Left cardiac atrium (tissue), 4 donors: Measurements from ENCODE around the gene CACNA1E. TPM values are rescaled to one million over a fixed set of nuclear protein-coding genes. Genes with fewer than 3 reads are reported as not detected.

Source experiments
- ATAC-seq, 2 donors: fragments of 200-7000 bp; cut with Tn5 transposase; one replicate each; pipeline ENCODE4 v1.9.1; 2020; ENCODE audit warnings: mild to moderate bottlenecking in 2 of 2, moderate library complexity in 2 of 2
- DNase-seq: peaks from one replicate; pipeline ENCODE4 v3.0.0-alpha.2; 2020
- intact Hi-C, 2 donors: fragments of 100-400 bp; cut with DNase I; formaldehyde crosslinking; loops; one replicate each; pipeline versions ENCODE4 v1.14.1 to v1.15.1; 2022 to 2023
- total RNA-seq, 2 donors: library from RNA; stranded (reverse); fragmentation: NEBNext Ultra II Directional; extraction: Animal tissue kit (Norgen Biotek cat#: 25700); gene quantifications; one replicate each; pipeline ENCODE4 v1.2.1, GENCODE V29; 2021
- donor health status: DM: no; HTN: yes; CAD: no.
- donor health status: DM: no; HTN: yes; CAD: no; lungs with severe emphysema.
- donor health status: DM: yes; HTN: yes; CAD: no.
- donor health status: Dilated cardiomyopathy.

The CACNA1E gene
- total RNA-seq, 2 donors from 2014 or later, result 0.55 to 1.3 TPM

DNA sequence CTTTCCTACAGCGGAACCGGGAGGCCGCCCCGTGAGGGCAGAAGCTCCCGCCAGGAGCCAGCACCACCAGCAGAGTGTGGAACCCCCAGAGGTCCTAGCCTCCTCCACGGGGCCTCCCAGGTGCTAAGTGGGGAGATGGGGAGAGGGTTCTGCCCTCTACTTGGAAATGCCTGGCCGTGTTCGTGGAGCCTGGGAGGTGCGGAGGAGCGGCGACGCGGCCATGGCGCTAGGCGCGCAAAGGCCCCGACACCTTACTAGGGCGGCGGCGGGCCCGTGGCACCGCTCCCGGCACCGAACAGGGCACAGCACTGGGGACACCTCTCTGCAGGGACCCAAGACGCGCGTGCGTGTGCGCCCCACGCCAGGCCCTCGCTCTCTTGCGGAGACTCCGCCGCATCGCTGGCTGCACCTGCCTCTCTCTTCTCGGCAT is 1.3 kb upstream of the CACNA1E start:
- intact Hi-C loops, result loop anchor here in 1 of 2 donors (5.0 to 10.0 kb wide), 2 partner anchors 190 to 603 kb away; no protein-coding TSS in a partner anchor
- DNase-seq, result no peak

DNA sequence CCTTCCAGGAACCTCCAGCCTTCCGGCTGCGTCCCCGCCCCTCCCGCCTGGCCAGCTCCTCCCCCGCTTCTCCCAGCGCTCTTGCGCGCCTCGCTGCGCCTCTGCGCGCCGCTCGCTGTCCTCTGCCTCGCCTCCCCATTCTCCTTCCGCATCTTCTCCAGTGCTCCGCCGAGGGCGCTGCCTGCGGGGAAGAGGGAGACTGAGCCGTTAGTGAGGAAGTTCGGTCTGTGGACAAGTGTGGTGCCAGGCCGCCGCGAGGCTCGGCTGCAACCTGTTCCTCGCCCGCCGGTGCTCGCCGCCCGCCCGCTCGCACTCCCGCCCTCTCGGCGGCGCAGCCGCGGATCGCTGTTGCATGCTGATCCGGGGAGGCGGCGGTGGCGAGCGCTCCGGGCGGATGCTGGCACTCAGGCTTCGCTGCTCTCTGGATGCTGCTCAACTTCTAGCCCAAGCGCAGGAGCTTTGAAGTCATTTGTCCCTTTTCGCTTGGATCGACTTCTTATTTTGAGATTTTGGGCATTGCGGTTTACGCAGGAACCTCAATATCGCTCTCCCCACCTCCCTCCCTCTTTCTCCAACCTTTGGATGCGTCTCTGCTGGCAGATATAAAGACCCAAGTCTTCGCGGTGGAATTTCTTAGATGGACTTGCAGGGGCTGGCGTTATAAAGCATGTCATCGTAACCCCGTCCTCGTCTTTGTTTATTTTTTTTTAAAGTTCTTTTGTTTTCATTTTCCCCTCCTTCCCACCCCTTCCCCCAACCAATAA is 614 bp upstream of the CACNA1E start:
- peak; percentile 13 to 51 for ATAC-seq
- intact Hi-C loops, result loop anchor here in 1 of 2 donors (5.0 to 10.0 kb wide), 2 partner anchors 190 to 602 kb away; no protein-coding TSS in a partner anchor
- peak; percentile 37 for DNase-seq

More for the DNA sequence above, 1.3 kb upstream of the CACNA1E start:
- ATAC-seq, result no peak

DNA sequence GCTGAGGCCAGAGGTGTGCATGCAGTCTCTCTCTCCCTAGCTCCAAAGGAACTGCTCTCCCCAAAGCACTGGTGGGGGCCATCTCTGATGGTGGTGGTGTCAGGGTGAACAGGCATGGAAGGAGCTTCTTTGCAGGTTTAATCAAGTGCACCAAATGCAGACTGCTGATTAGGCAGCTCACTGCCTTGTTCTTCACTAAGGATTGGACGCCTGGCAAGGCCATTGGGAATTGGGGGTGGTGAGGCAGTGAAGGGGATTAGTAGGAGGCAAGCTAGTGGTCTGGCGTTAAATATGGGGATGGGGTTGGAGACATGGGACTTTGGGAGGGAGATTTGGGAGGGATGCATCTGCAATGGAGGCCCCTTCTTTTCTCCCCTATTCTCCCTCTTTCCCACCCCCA is 1.5 kb downstream of the CACNA1E start:
- intact Hi-C loops, result loop anchor here in 1 of 2 donors (5.0 to 10.0 kb wide), 2 partner anchors 187 to 600 kb away; no protein-coding TSS in a partner anchor
- ATAC-seq (no peak), DNase-seq (no peak)

DNA sequence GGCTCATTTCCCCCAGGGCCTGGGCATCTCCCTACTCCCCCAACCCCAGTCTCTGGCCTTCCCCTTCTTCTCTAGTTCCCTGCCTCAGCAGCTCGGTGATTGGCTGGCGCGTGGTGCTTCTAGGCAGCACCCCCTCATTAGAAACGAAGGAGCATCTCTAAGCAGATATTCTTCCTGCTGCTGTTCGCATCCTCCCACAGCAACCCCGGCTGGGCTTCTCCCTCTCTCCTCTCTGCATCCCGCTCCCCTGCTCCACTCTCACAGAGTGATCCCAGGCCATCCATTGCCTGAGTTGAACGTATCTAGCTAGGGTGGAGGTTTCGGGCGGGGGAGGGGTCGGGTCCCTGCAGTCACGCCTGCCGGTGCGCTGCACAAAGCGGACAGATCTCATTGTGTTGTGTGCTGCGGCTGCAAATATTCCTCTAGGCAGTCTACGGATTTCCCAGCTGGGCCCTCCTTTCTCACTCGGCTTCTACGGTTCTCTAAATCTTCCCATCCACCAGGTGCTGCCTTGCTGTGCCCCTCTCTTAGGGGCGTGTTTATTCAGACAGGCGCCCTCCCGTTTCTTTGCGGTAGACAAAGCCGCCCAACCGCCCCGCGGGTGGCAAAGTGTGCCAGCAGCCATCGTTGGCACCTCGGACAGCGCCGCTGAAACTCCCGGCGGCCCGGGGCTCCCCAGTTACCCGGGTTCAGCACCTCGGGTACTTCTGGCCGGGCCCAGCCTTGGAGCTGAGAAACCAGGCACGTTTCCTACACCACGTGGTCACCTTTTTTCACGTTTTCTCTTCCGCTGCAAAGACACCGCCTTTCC is 2.2 kb downstream of the CACNA1E start:
- intact Hi-C loops, result loop anchor here in 1 of 2 donors (10.0 kb wide), 1 partner anchor 599 kb away; no protein-coding TSS in a partner anchor
- no peak for DNase-seq
- ATAC-seq, result peak in 1 of 2 donors; percentile 18

DNA sequence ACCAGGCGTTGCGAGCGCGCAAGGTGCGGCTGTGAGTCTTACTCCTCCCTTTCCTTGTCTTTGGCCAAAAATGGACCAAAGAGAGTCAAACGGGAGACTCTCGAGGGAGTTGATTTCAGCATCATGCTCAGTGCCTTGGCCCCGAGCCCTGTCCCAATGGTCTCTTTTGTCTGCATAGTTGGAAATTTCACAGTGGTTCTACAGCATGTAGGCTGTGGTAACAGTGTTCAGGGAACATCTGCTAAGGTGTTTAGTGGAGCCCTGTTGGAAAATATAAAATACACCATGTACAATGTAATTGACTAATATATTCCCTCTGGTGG is 2.7 kb downstream of the CACNA1E start:
- ATAC-seq (peak in 1 of 2 donors; percentile 8), DNase-seq (no peak)
- intact Hi-C loops, result loop anchor here in 1 of 2 donors (10.0 kb wide), 1 partner anchor 599 kb away; no protein-coding TSS in a partner anchor

DNA sequence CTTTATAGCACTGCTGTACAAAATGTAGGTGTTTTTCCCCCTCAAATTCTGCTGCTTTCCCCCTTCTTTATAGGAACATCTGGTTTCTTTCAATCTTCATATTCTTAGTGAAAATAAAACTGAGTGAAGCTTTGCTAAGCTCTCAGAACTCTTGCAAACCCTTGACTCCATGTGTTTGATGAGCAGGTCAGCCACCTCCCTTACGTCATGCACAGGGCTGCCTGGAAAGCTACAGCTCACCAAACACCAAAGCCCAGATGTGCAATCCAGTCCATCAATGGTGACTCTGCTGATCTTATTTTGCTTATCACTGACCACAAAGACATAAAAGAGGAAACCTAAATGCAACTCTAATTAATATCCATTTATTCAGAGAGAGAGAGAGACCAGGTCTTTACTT is 5.5 kb downstream of the CACNA1E start:
- ATAC-seq (no peak), DNase-seq (no peak)
- intact Hi-C loops, result loop anchor here in 1 of 2 donors (10.0 kb wide), 1 partner anchor 596 kb away; no protein-coding TSS in a partner anchor

DNA sequence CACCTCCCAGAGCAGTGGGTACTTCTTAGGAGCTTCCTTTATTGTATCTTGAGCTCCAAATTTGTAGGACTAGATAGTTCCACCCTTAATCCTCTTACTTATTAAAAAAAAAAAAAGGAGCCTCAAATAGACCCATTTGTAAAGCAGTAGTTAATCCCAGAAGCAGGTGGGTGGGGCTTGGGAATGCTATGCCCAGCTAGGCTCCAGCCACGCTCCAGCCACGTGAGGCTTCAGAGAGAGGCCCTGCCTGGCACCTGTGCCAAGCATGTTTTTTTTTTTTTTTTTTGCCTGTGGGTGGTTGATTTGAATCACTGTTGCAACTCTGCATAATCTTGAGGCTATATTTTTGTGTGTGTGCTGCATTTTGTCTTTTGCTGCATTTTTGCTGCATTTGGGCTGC is 7.0 kb downstream of the CACNA1E start:
- intact Hi-C loops, result no loop called here
- no peak for ATAC-seq
- no peak for DNase-seq

DNA sequence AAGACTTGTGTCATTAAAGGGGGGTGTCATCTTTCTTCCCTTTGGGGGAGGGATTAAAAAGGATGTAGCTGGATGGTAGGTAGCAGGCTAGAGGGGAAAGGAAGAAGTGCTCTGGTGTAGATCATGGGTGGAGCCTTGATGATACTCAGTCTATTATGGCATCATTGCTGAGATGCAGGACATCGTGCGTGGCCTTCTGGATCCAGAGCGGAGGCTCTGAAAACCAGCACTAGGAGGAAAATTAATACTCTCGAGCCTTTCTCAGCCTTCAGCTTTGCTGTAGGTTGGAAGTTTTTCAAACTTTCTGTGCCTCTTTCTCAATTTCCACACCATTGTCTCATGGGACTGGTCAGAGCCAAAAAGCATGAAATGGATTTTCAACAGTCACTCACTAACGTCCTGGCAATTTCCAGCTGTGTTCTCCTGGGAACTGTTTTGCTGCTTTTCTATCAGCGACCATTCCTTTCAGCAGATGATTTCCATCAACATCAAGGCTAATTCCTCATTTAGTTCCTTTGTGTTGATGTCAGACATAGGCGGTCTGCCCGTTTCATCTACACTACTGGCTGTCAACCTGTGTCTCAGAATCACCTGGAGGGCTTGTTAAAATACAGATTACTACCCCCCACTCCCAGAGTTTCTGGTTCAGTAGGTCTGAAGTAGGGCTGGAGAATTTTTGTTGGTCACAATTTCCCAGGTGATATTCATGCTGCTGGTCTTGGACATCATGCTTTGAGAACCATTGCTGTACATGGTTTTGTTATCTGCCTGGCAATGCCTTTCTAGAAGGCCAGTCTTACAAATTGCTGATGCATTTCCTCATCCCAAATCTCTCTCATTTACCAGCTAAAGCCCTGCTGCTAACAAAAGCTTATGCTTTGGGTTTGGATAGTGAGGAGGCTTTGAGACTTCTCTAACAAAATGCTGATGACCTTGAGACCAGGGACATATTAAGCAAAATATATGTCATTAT is 7.7 kb downstream of the CACNA1E start:
- DNase-seq (no peak), ATAC-seq (peak; percentile 55 to 84)
- intact Hi-C loops, result no loop called here

DNA sequence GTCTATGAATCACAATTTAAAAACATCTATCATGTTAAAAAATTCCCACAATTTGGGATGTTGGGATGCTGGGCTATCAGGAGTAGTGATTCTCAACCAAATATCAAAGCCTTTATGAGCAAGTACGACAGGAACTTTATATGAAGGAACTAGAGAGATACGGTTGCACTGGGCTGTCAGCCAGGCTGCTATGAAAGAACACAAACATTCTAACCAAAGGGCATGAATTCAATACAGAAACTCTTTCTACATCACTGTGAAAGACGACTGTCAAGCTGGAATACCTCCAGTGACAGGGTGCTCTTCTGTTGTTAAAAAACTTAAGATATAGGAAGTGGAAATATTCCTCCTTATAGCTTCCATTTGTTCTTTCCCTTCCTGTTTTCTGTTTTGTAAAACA is 9.8 kb downstream of the CACNA1E start:
- no peak for DNase-seq
- intact Hi-C loops, result no loop called here
- ATAC-seq, result no peak

DNA sequence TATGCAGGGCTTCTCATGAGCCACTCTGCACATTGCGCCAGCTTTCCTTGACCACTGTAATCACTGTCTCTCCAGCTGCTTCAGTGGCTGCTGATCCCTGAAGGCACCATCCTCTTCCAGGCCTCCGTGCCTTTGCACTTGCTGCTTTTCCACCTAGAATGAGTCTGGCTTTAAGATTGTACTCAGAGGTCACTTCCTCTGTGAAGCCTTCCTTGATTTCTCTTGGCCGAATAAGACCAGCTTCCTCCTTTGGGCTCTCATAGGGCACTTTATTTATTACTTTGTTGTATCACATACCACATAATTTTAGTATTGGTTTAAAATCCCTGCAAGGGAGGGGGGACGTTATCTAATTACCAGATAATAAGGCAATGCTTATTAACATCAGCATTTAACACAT is 10.6 kb downstream of the CACNA1E start:
- intact Hi-C loops, result no loop called here
- DNase-seq, result no peak
- ATAC-seq, result no peak

DNA sequence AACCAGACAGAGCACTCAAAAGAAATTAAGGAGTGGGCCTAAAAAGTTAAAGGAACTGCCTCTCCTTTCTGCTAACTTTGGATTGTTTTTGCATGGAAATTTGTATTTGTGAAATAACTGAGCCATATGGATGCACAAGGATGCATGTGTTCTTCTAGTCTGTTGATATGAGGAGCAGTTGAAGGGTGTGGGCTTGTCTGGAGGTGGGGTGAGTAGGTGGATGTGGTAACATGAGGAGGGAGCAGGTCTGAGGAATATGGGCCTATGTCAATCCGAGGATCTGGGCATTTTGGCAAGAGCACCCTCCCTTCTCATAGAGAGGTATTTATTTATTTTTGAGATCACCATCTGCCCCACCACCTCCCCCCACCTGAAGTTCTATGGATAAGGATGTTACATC is 13.4 kb downstream of the CACNA1E start:
- no peak for ATAC-seq
- no peak for DNase-seq
- intact Hi-C loops, result no loop called here

DNA sequence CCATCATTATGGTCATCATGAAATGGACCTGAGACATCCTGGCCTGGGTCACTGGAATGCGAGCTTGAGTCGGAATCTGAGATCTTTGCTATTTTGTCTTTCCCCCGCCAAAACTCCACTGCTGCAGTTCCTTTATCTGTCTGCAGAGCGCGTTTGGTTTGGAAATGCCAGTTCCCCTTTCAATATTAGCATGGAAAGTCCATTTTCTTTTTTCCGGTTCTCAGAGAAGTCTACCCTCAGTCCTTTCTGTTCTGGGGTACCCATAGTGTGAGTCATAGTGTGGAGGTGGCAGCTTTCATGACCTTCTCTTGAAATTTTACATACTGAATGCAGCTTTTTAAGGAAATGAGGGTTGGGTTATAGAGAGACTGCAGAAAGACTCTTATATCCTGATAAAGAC is 14.6 kb downstream of the CACNA1E start:
- intact Hi-C loops, result no loop called here
- ATAC-seq (no peak), DNase-seq (no peak)

DNA sequence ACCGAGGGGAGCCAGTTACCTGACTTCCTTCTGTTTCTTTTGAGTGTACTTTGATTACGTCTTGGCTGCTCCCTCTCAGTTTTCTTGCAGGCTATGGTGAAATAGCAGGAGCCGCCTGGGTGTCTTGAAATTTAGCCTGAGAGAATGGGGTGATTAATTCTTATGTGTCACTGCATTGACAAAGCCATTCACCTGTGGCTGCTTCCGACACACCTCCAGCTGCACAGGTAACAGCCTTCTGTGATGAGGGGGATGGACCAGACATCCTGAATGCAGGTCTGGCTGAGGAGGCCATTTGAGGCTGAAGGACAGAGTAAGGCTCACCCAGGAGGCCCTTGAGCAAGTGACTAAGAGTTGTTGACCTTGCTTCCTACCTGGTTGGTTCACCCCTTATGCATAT is 16.5 kb downstream of the CACNA1E start:
- intact Hi-C loops, result no loop called here
- ATAC-seq (no peak), DNase-seq (no peak)

DNA sequence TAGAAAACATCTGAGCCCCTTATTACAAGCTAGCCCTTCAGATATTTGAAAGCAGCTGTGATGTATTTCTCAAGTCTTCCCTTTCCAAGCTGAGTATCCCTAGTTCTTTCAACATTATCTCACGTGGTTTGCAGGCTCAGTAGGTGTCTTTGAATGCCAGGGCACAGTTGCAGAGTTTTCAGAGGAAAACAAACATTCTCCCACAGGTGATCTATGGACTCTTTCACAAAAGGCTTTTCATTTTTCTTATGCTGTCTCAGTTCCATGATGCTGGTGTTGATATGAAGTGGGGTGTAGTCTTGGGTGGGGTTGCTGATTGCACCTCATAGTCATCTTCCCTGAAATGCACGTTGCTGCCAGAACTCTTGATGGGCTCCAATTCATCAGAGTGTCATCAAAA is 17.3 kb downstream of the CACNA1E start:
- DNase-seq (no peak), ATAC-seq (no peak)
- intact Hi-C loops, result no loop called here

DNA sequence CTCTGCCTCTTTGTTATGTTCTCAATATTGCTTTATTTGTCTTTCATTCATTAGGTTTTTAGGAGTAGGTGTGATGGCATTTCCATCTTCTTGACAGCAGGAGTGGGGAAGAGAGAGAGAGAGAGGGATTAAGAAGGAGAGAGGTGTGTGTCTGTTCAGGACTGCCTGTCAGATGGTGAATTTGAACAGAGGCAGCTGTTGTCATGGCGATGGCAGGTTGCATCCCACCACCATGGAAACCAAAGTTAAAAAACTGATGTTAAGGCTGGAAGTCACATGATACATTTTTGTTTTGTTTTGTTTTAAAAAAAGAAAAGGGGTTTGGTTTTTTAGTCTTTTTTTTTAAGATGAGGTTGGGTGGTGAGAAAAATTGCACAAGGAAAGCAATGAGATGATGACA is 18.3 kb downstream of the CACNA1E start:
- DNase-seq, result no peak
- intact Hi-C loops, result no loop called here
- ATAC-seq, result no peak

DNA sequence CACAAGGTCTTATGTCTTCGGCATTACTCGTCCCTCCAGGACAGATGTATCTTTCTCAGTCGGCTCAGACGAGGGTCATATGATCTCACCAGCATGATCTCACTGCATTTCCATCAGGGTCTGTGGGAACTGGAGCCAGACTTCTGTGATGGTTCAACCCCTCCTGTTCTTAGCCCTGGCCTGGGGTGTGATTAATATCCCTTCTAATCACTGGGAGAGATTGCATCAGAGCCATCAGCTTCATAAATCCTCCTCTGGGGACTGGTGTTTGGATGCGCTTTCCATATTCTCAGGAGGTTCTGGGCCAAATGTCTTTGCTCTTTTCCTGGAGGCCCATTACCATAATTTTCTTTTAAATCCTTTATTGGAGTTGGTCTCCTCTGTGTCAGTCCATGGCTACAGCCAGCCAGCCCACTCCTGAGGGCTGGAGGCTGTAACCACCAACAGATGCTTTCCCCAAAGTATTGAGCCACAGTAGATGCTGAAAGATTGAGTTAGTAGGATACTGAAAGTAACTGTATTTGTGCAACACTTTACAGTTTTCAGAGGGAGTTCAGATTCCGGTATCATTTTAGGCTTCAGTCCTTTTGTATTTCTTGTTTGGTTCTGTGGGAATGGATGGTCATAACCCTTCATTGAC is 20.0 kb downstream of the CACNA1E start:
- intact Hi-C loops, result no loop called here
- DNase-seq (no peak), ATAC-seq (peak in 1 of 2 donors; percentile 75)

DNA sequence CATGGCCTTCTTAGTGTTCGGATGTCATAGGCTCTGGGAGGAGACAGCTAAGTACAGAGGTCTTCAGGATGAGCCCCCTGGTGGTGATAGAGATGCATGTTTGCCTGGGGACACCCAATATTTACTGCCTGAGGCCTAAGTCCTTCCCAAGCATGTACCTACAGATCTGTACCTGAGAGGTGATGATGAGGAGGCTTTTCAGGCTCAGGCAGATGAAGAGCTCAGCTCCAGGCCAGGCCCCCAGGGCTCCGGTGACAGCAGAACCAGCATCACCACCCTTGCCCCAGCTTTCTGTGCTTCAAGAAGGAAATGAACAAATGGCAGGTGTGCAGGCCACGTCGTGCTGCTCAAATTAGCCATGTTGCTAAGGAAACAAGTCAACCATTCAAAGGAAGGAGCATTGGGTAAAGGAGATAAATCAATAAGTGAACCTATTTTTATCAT is 21.1 kb downstream of the CACNA1E start:
- ATAC-seq, result peak in 1 of 2 donors; percentile 21
- intact Hi-C loops, result no loop called here
- DNase-seq, result no peak

DNA sequence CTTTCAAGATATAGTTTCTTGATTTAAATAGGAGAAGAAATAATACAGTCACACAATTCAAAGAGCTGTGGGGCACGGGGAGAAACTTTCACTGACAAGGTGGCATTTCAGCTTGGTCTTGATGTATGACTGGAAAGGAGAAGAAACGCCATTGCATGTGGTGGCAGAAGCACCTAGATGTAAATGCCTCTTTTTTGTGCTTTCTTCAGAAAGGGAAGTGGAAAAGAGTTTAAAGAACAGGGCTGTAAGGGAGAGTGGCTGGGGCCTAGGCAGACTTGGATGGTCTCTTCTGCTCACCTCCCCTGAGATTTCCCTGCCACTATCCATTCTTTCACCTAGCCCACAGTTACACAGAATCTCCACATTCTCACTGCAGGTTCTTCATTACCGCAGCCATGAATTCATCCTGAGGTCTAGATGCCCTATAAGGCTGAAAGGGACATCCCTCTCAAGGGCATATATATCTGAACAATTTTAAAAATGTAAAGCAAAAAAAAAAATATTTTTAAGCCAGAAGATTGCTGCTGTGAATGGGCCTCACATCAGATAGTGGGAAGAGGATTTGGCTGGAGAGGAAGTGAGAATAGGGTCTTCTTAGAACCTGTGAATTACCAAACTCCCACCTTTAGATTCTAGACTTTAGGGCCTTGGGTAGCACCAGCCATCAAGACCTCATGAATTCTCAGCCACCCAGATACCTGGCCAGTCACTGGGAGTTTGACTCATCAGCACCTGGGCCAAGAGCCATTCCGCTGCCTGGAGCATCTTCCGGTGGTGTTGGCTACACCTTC is 23.4 kb downstream of the CACNA1E start:
- ATAC-seq (no peak), DNase-seq (no peak)
- intact Hi-C loops, result no loop called here
